ENCODE results near the gene LOC128125822. TPM values are rescaled to one million over a fixed set of nuclear protein-coding genes. Genes with fewer than 3 reads are reported as not detected.
"Not testable (repeated sequence)": the region's sequence is repeated elsewhere in the genome, so short reads cannot be mapped to it uniquely, and the experiment has no call there.

The LOC128125822 gene

DNA sequence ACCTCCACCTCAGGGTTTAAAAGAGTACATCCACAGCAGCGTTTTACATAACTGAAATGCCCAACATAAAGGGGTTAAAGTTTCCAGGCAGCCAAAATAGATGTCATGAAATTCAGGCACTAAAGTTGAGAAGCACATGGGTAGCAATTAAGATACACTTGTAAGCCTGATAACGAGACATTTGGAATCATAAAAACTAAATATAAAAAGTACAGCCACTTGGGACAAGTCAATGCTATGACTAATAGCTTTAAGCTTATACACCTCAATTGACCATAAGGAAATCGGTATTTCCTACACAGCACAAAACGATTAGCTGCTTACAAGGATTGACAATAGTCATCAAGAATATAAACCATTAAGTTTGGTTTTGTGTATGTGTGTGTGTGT, 11.8 kb downstream of the LOC128125822 start:
- ATAC-seq = peak; percentile 49

DNA sequence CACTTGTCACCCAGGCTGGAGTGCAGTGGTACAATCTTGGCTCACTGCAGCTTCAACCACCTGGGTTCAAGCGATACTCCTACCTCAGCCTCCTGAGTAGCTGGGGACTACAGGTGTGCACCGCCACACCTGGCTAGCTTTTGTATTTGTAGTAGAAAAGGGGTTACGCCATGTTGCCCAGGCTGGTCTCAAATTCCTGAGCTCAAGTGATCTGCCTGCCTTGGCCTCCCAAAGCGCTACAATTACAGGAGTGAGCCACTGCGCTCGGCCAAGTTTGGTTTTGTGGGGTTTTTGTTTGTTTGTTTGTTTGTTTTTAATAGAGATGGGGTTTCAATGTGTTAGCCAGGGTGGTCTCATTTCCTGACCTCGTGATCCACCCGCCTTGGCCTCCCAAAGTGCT, 12.3 kb downstream of the LOC128125822 start:
- peak; percentile 14 for ATAC-seq

DNA sequence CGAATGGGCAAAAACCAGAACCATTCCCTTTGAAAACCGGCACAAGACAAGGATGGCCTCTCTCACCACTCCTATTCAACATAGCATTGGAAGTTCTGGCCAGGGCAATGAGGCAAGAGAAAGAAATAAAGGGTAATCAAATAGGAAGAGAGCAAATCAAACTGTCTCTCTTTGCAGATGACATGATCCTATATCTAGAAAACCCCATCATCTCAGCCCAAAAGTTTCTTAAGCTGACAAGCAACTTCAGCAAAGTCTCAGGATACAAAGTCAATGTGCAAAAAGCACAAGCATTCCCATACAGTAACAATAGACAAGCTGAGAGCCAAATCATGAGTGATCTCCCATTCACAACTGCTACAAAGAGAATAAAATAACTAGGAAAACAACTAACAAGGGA, 13.4 kb downstream of the LOC128125822 start:
- ATAC-seq = not testable (repeated sequence)

DNA sequence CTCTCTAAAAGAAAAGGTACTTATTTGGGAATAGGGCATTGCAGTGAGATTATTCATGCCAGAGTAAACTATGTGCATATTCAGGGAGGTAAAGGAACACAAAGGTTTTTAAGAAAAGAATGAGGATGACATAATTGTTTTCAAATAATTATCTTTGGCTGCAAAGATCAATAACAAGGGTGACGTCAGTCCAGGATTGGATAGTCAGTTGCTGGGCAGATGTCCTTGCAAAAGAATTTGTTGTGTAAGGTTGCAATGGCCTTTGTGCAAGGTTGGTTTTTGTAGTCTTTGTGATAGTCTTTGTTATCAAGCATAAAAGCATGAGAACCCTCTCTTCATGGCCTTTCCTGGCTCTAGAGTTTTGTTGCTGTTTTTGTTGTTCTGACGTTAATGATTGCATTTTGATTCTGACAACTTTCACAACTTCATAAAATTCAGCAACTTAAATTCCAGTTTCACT, 17.7 kb downstream of the LOC128125822 start:
- ATAC-seq = no peak

DNA sequence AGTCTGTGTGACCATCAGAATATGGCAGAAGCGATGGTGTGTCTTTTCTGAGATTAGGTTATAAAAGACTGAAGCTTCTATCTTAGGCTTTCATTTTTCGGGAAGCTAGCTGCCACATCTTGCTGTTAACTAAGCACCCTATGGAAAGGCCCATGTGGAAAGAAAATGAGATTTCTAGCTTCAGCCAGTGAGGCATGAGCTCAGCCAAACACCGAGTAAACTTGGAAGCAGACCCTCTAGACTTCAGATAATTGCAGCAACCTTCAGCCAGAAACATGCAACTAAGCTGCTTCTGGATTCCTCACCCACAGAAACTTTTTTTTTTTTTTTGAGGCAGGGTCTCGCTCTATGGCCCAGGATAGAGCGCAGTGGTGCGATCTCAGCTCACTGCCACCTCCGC, 20.6 kb downstream of the LOC128125822 start:
- ATAC-seq = no peak

DNA sequence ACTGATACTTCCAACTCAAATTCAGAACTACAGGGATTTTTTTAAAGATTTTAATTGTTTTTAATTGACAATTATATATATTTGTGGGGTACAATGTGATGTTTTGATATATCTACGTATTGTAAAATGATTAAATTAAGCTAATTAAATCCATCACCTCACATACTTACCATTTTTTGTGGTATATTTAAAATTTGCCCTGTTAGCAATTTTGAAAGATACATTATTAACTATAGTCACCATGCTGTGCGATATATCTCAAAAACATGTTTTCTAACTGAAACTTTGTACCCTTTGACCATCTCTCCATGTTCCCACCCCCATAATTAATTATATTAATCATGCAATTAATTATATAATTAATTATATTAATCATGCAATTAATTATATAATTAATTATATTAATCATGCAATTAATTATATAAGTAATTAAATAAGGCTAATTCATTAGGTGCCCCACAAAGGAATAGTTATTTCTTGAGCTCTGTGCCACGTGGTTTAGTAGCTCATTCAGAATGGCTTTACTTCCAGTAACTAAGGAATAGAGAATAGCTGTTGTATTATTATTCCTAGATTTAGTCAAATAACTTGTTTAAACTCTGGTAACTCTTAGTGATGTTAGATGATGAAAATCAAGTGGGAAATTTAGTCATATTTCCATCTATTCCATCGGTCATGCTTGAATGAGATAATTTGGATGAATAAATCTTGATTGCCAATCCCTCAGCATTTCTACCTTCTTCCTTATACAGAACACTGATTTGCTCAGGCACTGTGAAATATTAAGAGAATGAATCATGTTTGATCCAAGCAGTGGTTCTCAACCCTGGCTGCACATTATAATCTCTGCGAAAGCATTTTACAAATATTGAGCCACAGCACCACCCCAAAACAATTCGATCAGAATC, 25.1 kb downstream of the LOC128125822 start:
- peak; percentile 65 for ATAC-seq

DNA sequence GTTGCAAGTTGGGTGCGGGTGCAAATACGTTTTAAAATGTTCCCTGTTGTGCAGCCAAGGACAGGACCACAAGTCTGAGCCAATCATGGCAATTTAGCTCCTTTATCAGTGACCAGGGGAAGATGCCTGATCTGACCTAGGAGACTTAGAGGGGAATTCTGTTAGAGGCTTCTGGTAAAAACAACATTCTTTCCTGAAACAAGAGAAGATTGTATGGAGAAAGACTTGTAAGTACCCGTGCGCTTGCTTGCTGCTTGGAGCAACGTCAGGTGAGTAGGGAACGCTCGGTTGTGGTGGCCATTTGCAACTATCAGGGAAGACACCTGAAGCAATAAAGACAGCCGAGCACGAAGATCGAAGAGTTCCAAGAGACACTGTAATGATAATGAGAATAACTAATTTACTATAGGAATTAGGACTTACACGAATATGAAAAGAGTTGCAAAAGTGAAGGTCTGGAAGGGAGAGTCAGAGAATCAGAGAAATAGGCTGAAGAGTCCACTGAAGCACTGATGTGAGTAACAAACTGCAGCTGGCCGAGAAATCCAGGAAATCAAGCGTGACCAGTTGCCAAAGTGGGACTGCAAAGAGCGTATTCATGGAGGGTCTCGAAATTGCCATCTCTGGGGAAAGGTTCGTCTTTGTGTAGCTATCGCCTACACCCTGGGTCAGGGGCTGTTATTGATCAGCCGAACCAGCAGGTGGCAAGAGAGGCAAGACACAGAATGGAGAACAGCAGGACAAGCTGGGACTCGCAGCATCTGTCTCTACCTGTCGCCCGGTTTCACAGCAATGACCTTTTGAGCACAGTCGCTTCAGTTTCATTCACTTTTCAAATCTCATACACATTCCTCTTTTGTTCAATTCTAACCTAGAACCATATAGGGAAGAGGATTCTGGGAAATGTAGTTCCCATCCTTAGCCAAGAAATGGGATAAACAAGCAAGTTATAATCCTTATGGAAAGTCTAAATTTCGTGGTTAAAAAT, 26.1 kb downstream of the LOC128125822 start:
- peak; percentile 97 for ATAC-seq

DNA sequence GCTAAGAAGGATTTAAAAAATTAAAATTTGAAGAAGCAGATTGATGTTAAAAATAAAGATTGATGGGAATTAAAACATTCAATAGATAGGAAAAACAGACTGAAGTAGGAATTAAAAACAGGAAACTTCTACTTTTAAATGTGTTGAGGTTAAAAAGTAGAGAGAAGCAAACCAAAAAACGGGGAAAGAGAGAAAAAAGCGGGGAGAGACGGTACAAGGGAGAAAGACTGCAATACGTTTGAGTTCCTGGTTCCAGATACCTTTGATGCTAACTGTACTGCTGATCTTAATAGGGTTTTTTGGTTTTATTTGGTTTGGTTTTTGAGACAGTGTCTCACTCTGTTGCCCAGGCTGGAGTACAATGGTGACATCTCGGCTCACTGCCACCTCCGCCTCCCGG, 27.0 kb downstream of the LOC128125822 start:
- no peak for ATAC-seq

DNA sequence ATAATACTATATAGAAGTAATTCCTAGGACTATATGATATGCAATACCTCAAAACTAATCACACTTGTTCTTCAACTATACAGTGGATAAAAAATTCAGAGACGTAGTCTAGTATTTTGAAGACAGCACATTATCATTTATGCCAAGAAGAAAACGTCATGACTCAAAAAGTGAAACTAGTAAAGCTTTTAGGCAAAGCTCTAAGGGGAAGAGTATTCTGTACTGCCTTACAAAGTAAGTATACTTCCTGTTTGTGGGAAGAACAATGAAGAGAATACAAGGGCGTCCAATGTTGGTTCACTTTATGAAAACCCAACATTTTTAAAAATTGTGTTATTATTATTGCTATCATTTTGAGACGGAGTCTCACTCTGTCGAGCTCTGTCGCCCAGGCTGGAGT, 27.9 kb downstream of the LOC128125822 start:
- ATAC-seq = no peak

DNA sequence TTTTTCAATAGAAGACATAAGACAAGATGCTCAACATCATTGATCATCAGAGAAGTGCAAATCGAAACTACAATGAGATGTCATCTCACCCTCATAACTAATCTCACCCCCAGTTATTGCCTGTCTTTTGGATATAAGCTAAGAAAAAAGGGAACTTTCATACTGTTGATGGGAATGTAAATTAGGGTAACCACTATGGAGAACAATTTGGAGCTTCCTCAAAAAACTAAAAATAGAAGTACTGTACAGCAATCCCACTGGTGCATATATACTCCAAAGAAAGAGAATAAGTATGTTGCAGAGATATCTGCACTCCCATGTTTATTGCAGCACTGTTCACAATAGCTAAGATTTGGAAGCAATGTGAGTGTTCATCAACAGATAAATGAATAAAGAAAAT, 37.0 kb downstream of the LOC128125822 start:
- ATAC-seq = no peak

DNA sequence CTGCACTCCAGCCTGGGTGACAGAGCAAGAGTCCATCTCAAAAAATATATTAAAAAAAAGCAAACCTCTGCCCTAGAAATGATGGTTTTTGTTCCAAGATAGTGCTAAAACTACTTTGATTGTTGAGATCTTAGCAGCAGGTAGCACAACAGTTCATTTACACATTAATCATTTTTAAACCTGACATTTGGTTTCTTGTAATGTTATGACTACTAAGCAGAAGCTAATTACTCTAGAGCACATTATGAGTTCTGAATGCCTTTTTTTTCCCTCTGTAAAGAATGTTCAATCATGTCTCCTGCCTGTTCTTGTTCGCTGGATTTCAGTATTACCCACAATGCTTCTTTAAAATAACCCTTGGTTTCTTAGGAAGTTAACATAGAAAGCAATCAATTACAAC, 38.7 kb downstream of the LOC128125822 start:
- ATAC-seq = no peak

DNA sequence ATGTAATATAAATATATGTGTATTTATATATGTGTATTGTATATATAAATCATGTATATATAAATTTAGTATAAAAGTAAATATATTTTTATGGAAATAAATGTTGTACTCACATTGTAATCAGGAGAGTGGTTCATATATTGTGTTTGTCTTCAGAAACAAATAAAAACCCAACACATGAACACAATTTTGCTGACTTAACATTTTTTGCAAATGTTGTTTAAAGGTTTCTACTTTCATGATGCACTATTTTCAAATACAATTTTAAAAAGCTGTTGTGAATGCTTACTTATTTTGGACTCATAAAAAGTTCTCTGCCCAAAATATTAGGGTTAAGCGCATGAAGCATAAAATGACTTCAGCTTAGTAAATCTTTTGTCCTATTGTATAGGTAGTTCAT, 39.3 kb downstream of the LOC128125822 start:
- ATAC-seq = no peak

DNA sequence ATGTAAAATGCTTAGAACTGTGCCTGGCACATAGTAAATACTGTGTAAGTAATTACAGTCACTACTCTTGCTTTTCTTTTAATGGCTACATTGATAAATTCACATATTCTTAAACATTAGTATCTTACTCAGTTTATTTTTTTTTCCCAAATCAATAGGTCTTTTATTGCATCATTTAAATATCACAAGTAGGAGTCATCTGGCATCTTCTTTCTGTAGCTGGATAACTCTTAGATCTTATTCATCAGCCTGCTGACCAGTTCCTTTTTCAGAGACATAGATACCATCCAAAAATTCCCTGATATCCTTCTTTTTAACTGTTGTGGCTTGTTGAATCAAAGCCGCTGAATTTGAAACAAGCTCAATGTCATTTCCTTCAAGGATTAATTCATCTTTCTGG, 43.3 kb downstream of the LOC128125822 start:
- ATAC-seq = no peak

Other genes starting within 250 kb of the LOC128125822 start
- gene PTP4A1, start within 50 bp of the LOC128125822 start, total RNA-seq = 97.3 TPM
- 19.5 TPM for gene PHF3, start 63.3 kb downstream of the LOC128125822 start, total RNA-seq